WTC11 (cell line): ENCODE results near the gene AGR2.

Experiments
- CTCF ChIP-seq: fragments of 200-600 bp; IDR thresholded peaks from 2 replicates; pipeline ENCODE4 v1.8.0; 2022; ENCODE audit warnings: antibody characterized with exemption
- TEAD4 ChIP-seq: sonication (generic); formaldehyde crosslinking; IDR thresholded peaks from 2 replicates; pipeline ENCODE4 v1.8.0; 2022; ENCODE audit warnings: mild to moderate bottlenecking, missing genetic modification reagents

DNA sequence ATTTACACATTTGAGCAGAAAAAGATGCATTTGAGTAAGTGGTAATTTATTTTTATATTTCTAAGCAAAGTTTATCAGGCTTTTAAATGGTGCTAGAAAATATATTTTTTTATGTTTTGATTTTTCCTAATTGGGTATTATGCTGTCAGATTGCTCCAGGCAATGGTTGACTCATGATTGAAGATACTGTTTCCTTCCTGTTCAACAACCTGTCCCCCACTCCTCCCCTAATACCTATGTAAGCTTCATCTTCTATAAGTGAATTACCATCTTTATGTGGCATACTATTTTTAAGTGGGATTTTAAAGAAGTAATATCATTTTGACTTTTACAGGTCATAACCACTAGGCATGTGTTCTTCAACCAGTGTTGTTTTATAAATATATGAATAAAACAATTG is 29.8 kb downstream of the AGR2 start:
- TF ChIP-seq CTCF = no peak
- no peak for TF ChIP-seq TEAD4 (CRISPR knock-in tag)
